Neural progenitor cell (in vitro differentiated cells): ENCODE data around the gene CHMP4A. TPM values are rescaled to one million over a fixed set of nuclear protein-coding genes. Genes with fewer than 3 reads are reported as not detected.
A peak's percentile ranks its signal among the peaks of the same experiment; 100 is the strongest.
"Not testable (repeated sequence)": the region's sequence is repeated elsewhere in the genome, so short reads cannot be mapped to it uniquely, and the experiment has no call there.

Experiments
- DNase-seq: peaks from one replicate; pipeline ENCODE4 v3.0.0-alpha.2; 2016; ENCODE audit warnings: low spot score
- H2AFZ ChIP-seq: fragments of 200-600 bp; sonication (generic); replicated peaks from 2 replicates; pipeline ENCODE4 v1.6.1; 2016; ENCODE audit warnings: antibody characterized with exemption
- H3F3A ChIP-seq: fragments of 200-600 bp; sonication (generic); 2 replicates; pipeline ENCODE4 v1.6.1; 2016; ENCODE audit warnings: antibody characterized with exemption, low read depth
- H3K27ac ChIP-seq: fragments of 200-600 bp; sonication (generic); 2 replicates; pipeline ENCODE4 v1.5.1; 2016; ENCODE audit warnings: mild to moderate bottlenecking
- H3K27me3 ChIP-seq: fragments of 200-600 bp; sonication (generic); 2 replicates; pipeline ENCODE4 v1.6.1; 2016; ENCODE audit warnings: mild to moderate bottlenecking, moderate library complexity
- H3K36me3 ChIP-seq: fragments of 200-600 bp; sonication (generic); 2 replicates; pipeline ENCODE4 v1.5.1; 2016
- H3K4me1 ChIP-seq: fragments of 200-600 bp; sonication (generic); 2 replicates; pipeline ENCODE4 v1.6.1; 2016; ENCODE audit warnings: mixed run types
- H3K4me2 ChIP-seq: fragments of 200-600 bp; sonication (generic); 2 replicates; pipeline ENCODE4 v1.6.1; 2016
- H3K4me3 ChIP-seq: fragments of 200-600 bp; sonication (generic); 2 replicates; pipeline ENCODE4 v1.5.1; 2016
- H3K79me2 ChIP-seq: fragments of 200-600 bp; sonication (generic); 2 replicates; pipeline ENCODE4 v1.6.1; 2016; ENCODE audit warnings: low read depth
- H3K9ac ChIP-seq: fragments of 200-600 bp; sonication (generic); 2 replicates; pipeline ENCODE4 v1.6.1; 2016
- H3K9me3 ChIP-seq: fragments of 200-600 bp; sonication (generic); 2 replicates; pipeline ENCODE4 v1.5.1; 2016; ENCODE audit warnings: low read depth
- H4K20me1 ChIP-seq: fragments of 200-600 bp; sonication (generic); 2 replicates; pipeline ENCODE4 v1.6.1; 2016; ENCODE audit warnings: low read depth
- H3K27ac Mint-ChIP-seq: 3 replicates; pipeline ENCODE4 v1.8.0; 2021; ENCODE audit warnings: mixed read lengths
- H3K27me3 Mint-ChIP-seq: 2 replicates; pipeline ENCODE4 v1.8.0; 2022; ENCODE audit warnings: low read depth, mild to moderate bottlenecking, inconsistent platforms, moderate library complexity, mixed read lengths; ENCODE audit not compliant: insufficient read depth
- H3K36me3 Mint-ChIP-seq: 3 replicates; pipeline ENCODE4 v1.8.0; 2021; ENCODE audit warnings: mixed read lengths
- H3K4me1 Mint-ChIP-seq: 3 replicates; pipeline ENCODE4 v1.8.0; 2021; ENCODE audit warnings: mixed read lengths
- H3K4me3 Mint-ChIP-seq: 3 replicates; pipeline ENCODE4 v1.8.0; 2021; ENCODE audit warnings: mild to moderate bottlenecking, moderate library complexity, mixed read lengths
- H3K9me3 Mint-ChIP-seq: 3 replicates; pipeline ENCODE4 v1.8.0; 2020; ENCODE audit warnings: mixed read lengths
- CTCF ChIP-seq: fragments of 200-600 bp; sonication (generic); IDR thresholded peaks from 2 replicates; pipeline ENCODE4 v1.5.1; 2017; ENCODE audit warnings: antibody characterized with exemption, mild to moderate bottlenecking
- EZH2 ChIP-seq: fragments of 200-600 bp; sonication (generic); IDR thresholded peaks from 2 replicates; pipeline ENCODE4 v1.6.1; 2017; ENCODE audit warnings: antibody characterized with exemption, mild to moderate bottlenecking, moderate library complexity
- EZH2phosphoT487 ChIP-seq: fragments of 200-600 bp; sonication (generic); IDR thresholded peaks from 2 replicates; pipeline ENCODE4 v1.6.1; 2017; ENCODE audit warnings: antibody characterized with exemption
- total RNA-seq: library from RNA; depleted of rRNA; stranded (reverse); fragments of >200 nt; gene quantifications from 2 replicates; pipeline ENCODE4 v1.2.3, GENCODE V29; 2015; ENCODE audit warnings: low replicate concordance

Gene CHMP4A
- total RNA-seq, 1 donor from 2014 or later: 35.3 TPM

- Histone ChIP-seq H3K36me3 (no peaks in the 10 kb centered on the region), H3K4me3 (no peak overlapping the region), H3K9me3 (no peaks in the 10 kb centered on the region), H3K4me2 (no peak overlapping the region), H3K27me3 (no peaks in the 10 kb centered on the region), H3F3A (peaks cover 16% of the 10 kb centered on the region), H3K79me2 (peaks cover 67% of the 10 kb centered on the region), H4K20me1 (peaks cover 33% of the 10 kb centered on the region), H3K4me1 (no peaks in the 10 kb centered on the region), H3K27ac (no peak overlapping the region), H3K9ac (no peak overlapping the region), H2AFZ (no peak overlapping the region)
- Mint-ChIP-seq H3K9me3 (no peaks in the 10 kb centered on the region), H3K36me3 (no peaks in the 10 kb centered on the region), H3K27me3 (no peaks in the 10 kb centered on the region), H3K27ac (no peak overlapping the region), H3K4me1 (peaks cover 12% of the 10 kb centered on the region), H3K4me3 (no peak overlapping the region)
- TF ChIP-seq EZH2 (no peak), EZH2phosphoT487 (no peak), CTCF (no peak)
- no peak for DNase-seq
These were observed 5.8 kb upstream of the CHMP4A start for GRCh38 chr14:24219080-24219479.

- H3K27ac ChIP-seq, H3K4me3 Mint-ChIP-seq: not testable (repeated sequence)
These were observed 3.6 kb upstream of the CHMP4A start for GRCh38 chr14:24216876-24217275.

GRCh38 chr14:24216345-24216699 is 3.0 kb upstream of the CHMP4A start:
- peaks cover 3% of the 10 kb centered on the region for H3K4me1 ChIP-seq
- H3K9ac ChIP-seq: no peak overlapping the region
- no peak overlapping the region for H3K27ac ChIP-seq
- peak overlapping the region; percentile 96 for H3K4me3 Mint-ChIP-seq
- TF ChIP-seq EZH2phosphoT487 (no peak), EZH2 (no peak), CTCF (no peak)
- no peak overlapping the region for H2AFZ ChIP-seq
- H3K36me3 ChIP-seq: no peaks in the 10 kb centered on the region
- no peaks in the 10 kb centered on the region for H3K9me3 Mint-ChIP-seq
- peaks cover 6% of the 10 kb centered on the region for H3K36me3 Mint-ChIP-seq
- peaks cover 2% of the 10 kb centered on the region for H3K27me3 Mint-ChIP-seq
- peaks cover 23% of the 10 kb centered on the region for H3K4me1 Mint-ChIP-seq
- no peak overlapping the region for H3K4me3 ChIP-seq
- H3K27ac Mint-ChIP-seq: peak overlapping the region; percentile 8
- DNase-seq: no peak
- H3K4me2 ChIP-seq: no peak overlapping the region
- H3F3A ChIP-seq: peaks cover 36% of the 10 kb centered on the region
- H3K27me3 ChIP-seq: no peaks in the 10 kb centered on the region
- peaks cover 54% of the 10 kb centered on the region for H3K79me2 ChIP-seq
- H4K20me1 ChIP-seq: peaks cover 25% of the 10 kb centered on the region
- H3K9me3 ChIP-seq: no peaks in the 10 kb centered on the region

More at GRCh38 chr14:24216876-24217275, 3.6 kb upstream of the CHMP4A start:
- not testable (repeated sequence) for H3K4me3 ChIP-seq, H3K9ac ChIP-seq, H2AFZ ChIP-seq, H3K27me3 Mint-ChIP-seq, H3K36me3 Mint-ChIP-seq, DNase-seq, H3K9me3 Mint-ChIP-seq, H3K27me3 ChIP-seq, H3K9me3 ChIP-seq, H3K27ac Mint-ChIP-seq, H3K4me2 ChIP-seq, H3K36me3 ChIP-seq, H3K4me1 ChIP-seq
- peaks cover 23% of the 10 kb centered on the region for H3K4me1 Mint-ChIP-seq
- Histone ChIP-seq H4K20me1 (peaks cover 25% of the 10 kb centered on the region), H3F3A (peaks cover 36% of the 10 kb centered on the region), H3K79me2 (peaks cover 54% of the 10 kb centered on the region)

- peaks cover 51% of the 10 kb centered on the region for H3K79me2 ChIP-seq
- H3F3A ChIP-seq: peaks cover 36% of the 10 kb centered on the region
- peak within 1 kb of the TSS; percentile 72 for H3K9ac ChIP-seq
- peak within 1 kb of the TSS; percentile 8 for H3K27ac Mint-ChIP-seq
- no peaks in the 10 kb centered on the region for H3K9me3 Mint-ChIP-seq
- H3K4me3 Mint-ChIP-seq: peak within 1 kb of the TSS; percentile 96
- peak within 1 kb of the TSS; percentile 78 for H2AFZ ChIP-seq
- H3K4me1 ChIP-seq: peaks cover 3% of the 10 kb centered on the region
- H3K27me3 ChIP-seq: no peaks in the 10 kb centered on the region
- H3K4me1 Mint-ChIP-seq: peaks cover 24% of the 10 kb centered on the region
- H3K9me3 ChIP-seq: no peaks in the 10 kb centered on the region
- DNase-seq: peak; percentile 94
- H4K20me1 ChIP-seq: peaks cover 20% of the 10 kb centered on the region
- no peaks in the 10 kb centered on the region for H3K36me3 ChIP-seq
- peaks cover 2% of the 10 kb centered on the region for H3K27me3 Mint-ChIP-seq
- peaks cover 6% of the 10 kb centered on the region for H3K36me3 Mint-ChIP-seq
- H3K4me2 ChIP-seq: peak within 1 kb of the TSS; percentile 86
- peak within 1 kb of the TSS; percentile 78 for H3K4me3 ChIP-seq
- TF ChIP-seq EZH2phosphoT487: no peak
- peak; percentile 73 for TF ChIP-seq CTCF
- H3K27ac ChIP-seq: no peak within 1 kb of the TSS
These were observed 2.4 kb upstream of the CHMP4A start, which contains the start of gene MDP1 for GRCh38 chr14:24215495-24216344. Gene MDP1, minus strand, starts transcription at chr14:24216066. Its CDS starts 111 bp downstream, at chr14:24215955.
